MCF 10A (cell line): ENCODE measurements around the gene TACR2. TPM values are rescaled to one million over a fixed set of nuclear protein-coding genes. Genes with fewer than 3 reads are reported as not detected.

ENCODE experiments used
- BruUV-seq: library from RNA; stranded (reverse); fragments of 400-500 nt; replicated peaks from 2 replicates; lab custom pipeline; 2021; lab: Mats Ljungman, UMichigan
- CTCF ChIA-PET: fragments of 300-600 bp; sonication (Branson Sonifier 250); formaldehyde crosslinking; extraction: SDS; loops from one replicate; lab custom pipeline; 2021; ENCODE audit warnings: antibody characterized with exemption, inconsistent platforms; lab: Yijun Ruan, JAX
- POLR2A ChIA-PET: fragments of 300-600, 350-650 bp; sonication (Branson Sonifier 250); formaldehyde crosslinking; extraction: SDS; loops from one replicate; lab custom pipeline; 2020; ENCODE audit warnings: antibody characterized with exemption, inconsistent platforms; lab: Yijun Ruan, JAX
- DNase-seq: peaks from one replicate; pipeline ENCODE4 v3.0.0-alpha.2; 2018; ENCODE audit not compliant: unreplicated experiment
- H3K27ac Mint-ChIP-seq: one replicate; pipeline ENCODE4 v1.8.0; 2022; ENCODE audit warnings: mild to moderate bottlenecking, low read depth, mixed read lengths; ENCODE audit not compliant: unreplicated experiment
- H3K27me3 Mint-ChIP-seq: one replicate; pipeline ENCODE4 v1.8.0; 2022; ENCODE audit warnings: mixed read lengths; ENCODE audit not compliant: insufficient read depth, unreplicated experiment
- H3K36me3 Mint-ChIP-seq: one replicate; pipeline ENCODE4 v1.8.0; 2022; ENCODE audit warnings: mild to moderate bottlenecking, moderate library complexity, mixed read lengths; ENCODE audit not compliant: insufficient read depth, unreplicated experiment
- H3K4me1 Mint-ChIP-seq: one replicate; pipeline ENCODE4 v1.8.0; 2022; ENCODE audit warnings: mixed read lengths; ENCODE audit not compliant: insufficient read depth, unreplicated experiment
- H3K4me3 Mint-ChIP-seq: one replicate; pipeline ENCODE4 v1.8.0; 2022; ENCODE audit warnings: mild to moderate bottlenecking, moderate library complexity, mixed read lengths; ENCODE audit not compliant: unreplicated experiment
- H3K9me3 Mint-ChIP-seq: one replicate; pipeline ENCODE4 v1.8.0; 2022; ENCODE audit warnings: mixed read lengths; ENCODE audit not compliant: unreplicated experiment
- CTCF ChIP-seq: fragments of 200-600 bp; IDR thresholded peaks from one replicate; pipeline ENCODE4 v1.8.0; 2022; ENCODE audit warnings: antibody characterized with exemption, mild to moderate bottlenecking; ENCODE audit not compliant: unreplicated experiment
- intact Hi-C: fragments of 100-400 bp; cut with micrococcal nuclease; formaldehyde crosslinking; loops from 2 replicates; pipeline ENCODE4 v1.14.1; 2022
- total RNA-seq: library from RNA; stranded (reverse); gene quantifications from 2 replicates; pipeline ENCODE4 v1.2.3, GENCODE V29; 2022

Gene TACR2
- total RNA-seq, 1 experiment from 2014 or later, result not detected

DNA sequence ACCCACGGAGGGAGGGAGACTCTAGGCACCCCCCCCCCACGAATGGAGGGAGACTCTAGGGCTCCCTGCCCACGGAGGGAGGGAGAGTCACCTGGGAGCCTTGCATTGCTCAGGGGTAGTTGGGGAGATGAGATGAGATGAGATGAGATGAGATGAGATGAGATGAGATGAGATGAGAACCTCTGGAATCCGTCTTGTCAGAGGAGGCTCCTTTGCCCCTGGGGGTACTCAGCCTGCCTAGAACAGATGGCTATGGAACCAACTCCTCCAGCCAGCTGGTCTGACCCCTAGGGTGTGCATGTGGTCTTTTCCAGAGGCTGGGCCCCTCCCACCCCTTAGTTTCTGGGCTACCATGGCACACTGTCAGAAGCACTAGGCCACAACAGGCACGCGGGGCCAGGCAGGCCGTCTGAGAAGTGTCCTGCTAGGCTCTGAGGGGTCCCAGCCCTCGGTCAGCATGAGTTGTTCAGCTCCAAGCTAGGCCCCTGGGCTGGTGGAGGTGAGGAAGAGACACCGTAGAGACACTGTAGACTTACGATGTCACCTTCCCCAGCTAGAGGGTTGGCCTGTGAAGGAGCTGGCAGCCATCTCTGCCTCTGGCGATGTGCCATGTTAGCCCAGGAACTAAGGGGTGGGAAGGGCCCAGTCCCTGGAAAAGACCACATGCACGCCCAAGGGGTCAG lies 43.3 kb upstream of the TACR2 start:
- Mint-ChIP-seq H3K9me3 (no peaks in the 10 kb centered on the region), H3K36me3 (no peaks in the 10 kb centered on the region), H3K27me3 (no peaks in the 10 kb centered on the region), H3K4me1 (peaks cover 5% of the 10 kb centered on the region), H3K27ac (no peak overlapping the region), H3K4me3 (no peak overlapping the region)
- no TSS peak for BruUV-seq
- ChIA-PET POLR2A (no interaction called here), CTCF (interaction anchor here (0.6 to 0.7 kb wide), 3 partner anchors 48 to 394 kb away, joined by 3 to 4 read pairs (median 3); no protein-coding TSS in a partner anchor)
- intact Hi-C loops, result no loop called here
- TF ChIP-seq CTCF, result no peak
- DNase-seq, result no peak

DNA sequence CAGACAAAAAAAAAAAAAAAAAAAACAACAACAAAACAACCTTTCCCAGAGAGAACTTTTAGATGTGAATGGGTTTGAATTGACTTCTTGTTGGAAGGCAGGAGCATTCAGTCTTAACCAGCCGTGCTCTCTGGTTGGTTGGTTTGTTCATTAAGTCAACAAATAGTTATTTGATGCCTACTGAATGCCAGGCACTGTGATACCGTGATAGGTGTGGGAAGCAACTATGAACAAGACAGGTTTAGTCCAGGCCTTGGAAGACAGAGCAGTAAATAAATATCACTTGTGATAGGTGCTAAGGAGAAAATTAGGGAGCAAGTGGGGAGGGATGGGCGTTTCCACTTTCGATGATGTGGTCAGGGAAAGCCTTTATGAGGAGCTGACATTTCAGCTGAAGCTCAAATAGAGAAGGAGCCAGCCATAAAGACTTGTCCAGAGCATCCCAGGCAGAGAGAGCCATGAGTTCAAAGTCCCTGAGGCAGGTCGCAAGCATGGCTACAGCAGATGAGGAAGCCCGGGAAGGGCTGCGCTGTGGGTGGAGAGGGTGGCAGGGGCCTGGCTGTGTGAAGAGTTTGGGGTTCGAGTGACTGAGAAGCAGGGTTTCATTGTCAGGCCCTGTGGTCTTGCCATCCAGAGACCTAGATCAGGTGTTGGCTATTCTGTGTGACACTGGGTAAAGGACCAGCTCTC lies 42.5 kb upstream of the TACR2 start:
- TF ChIP-seq CTCF, result no peak
- intact Hi-C loops, result no loop called here
- H3K4me1 Mint-ChIP-seq, result peaks cover 5% of the 10 kb centered on the region
- DNase-seq, result no peak
- H3K4me3 Mint-ChIP-seq, result no peak overlapping the region
- no peaks in the 10 kb centered on the region for H3K36me3 Mint-ChIP-seq
- ChIA-PET CTCF (interaction anchor here (0.7 kb wide), 1 partner anchor 395 kb away, joined by 4 read pairs; no protein-coding TSS in a partner anchor), POLR2A (no interaction called here)
- no peak overlapping the region for H3K27ac Mint-ChIP-seq
- H3K27me3 Mint-ChIP-seq, result no peaks in the 10 kb centered on the region
- no peaks in the 10 kb centered on the region for H3K9me3 Mint-ChIP-seq
- BruUV-seq, result no TSS peak

- H3K4me1 Mint-ChIP-seq, result peaks cover 11% of the 10 kb centered on the region
- H3K9me3 Mint-ChIP-seq, result no peaks in the 10 kb centered on the region
- no peak for TF ChIP-seq CTCF
- DNase-seq, result no peak
- intact Hi-C loops, result no loop called here
- no peak overlapping the region for H3K27ac Mint-ChIP-seq
- no peak overlapping the region for H3K4me3 Mint-ChIP-seq
- no peaks in the 10 kb centered on the region for H3K27me3 Mint-ChIP-seq
- H3K36me3 Mint-ChIP-seq, result no peaks in the 10 kb centered on the region
- BruUV-seq, result no TSS peak
- ChIA-PET CTCF (no interaction called here), POLR2A (no interaction called here)
Measured at GRCh38 chr10:69458430-69459100, 41.8 kb upstream of the TACR2 start.

DNA sequence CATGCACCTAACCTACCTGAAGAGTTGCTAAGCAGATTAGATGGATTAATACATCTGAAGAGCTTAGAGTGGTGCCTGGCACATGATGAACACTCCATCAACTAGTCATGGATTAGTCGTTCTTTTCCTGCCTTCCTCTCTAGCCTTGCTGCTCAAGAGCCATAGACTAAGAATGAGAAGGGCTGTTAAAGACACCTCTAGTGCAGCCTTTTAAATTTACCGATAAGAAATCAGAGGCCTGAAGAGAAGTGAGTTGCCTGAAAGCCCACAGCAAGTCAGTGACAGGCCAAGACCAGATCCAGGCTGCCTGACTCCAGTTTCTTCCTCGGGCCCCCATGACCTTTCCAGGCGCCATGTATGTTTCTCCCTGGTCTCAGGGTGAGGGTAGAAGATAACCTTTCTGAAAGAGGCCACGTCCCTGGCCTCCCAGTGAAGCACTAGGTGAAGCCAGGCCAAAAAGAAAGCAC lies 41.1 kb upstream of the TACR2 start:
- DNase-seq, result no peak
- no peak overlapping the region for H3K27ac Mint-ChIP-seq
- POLR2A ChIA-PET, result interaction anchor here (1.4 kb wide), 1 partner anchor 11 kb away, joined by 6 read pairs; no protein-coding TSS in a partner anchor
- BruUV-seq, result no TSS peak
- intact Hi-C loops, result no loop called here
- H3K36me3 Mint-ChIP-seq, result no peaks in the 10 kb centered on the region
- no peak overlapping the region for H3K4me3 Mint-ChIP-seq
- no peak for TF ChIP-seq CTCF
- CTCF ChIA-PET, result no interaction called here
- H3K4me1 Mint-ChIP-seq, result peaks cover 19% of the 10 kb centered on the region
- no peaks in the 10 kb centered on the region for H3K27me3 Mint-ChIP-seq
- H3K9me3 Mint-ChIP-seq, result no peaks in the 10 kb centered on the region
